Ishikawa (cell line): Measurements from ENCODE around the gene WHRN.

Source experiments
- CEBPB ChIP-seq: IDR thresholded peaks from 2 replicates; pipeline ENCODE4 v1.6.1; 2012
- CREB1 ChIP-seq: IDR thresholded peaks from 2 replicates; pipeline ENCODE4 v1.6.1; 2012; ENCODE audit warnings: low read depth
- EGR1 ChIP-seq: IDR thresholded peaks from 2 replicates; pipeline ENCODE4 v1.6.1; 2012
- EP300 ChIP-seq: IDR thresholded peaks from 2 replicates; pipeline ENCODE4 v1.6.1; 2012; ENCODE audit warnings: borderline replicate concordance
- FOXM1 ChIP-seq: IDR thresholded peaks from 2 replicates; pipeline ENCODE4 v1.6.1; 2012; ENCODE audit warnings: low read depth, borderline replicate concordance
- MAX ChIP-seq: IDR thresholded peaks from 2 replicates; pipeline ENCODE4 v1.6.1; 2012
- NFIC ChIP-seq: IDR thresholded peaks from 2 replicates; pipeline ENCODE4 v1.6.1; 2012
- RAD21 ChIP-seq: IDR thresholded peaks from 2 replicates; pipeline ENCODE4 v1.6.1; 2012; ENCODE audit warnings: low read depth
- REST ChIP-seq: IDR thresholded peaks from 2 replicates; pipeline ENCODE4 v1.6.1; 2012; ENCODE audit warnings: low read depth, mild to moderate bottlenecking
- TAF1 ChIP-seq: IDR thresholded peaks from 2 replicates; pipeline ENCODE4 v1.6.1; 2012; ENCODE audit warnings: low read depth, mild to moderate bottlenecking
- TCF12 ChIP-seq: IDR thresholded peaks from 2 replicates; pipeline ENCODE4 v1.6.1; 2012; ENCODE audit warnings: low read depth
- TEAD4 ChIP-seq: IDR thresholded peaks from 2 replicates; pipeline ENCODE4 v1.6.1; 2012
- USF1 ChIP-seq: IDR thresholded peaks from 2 replicates; pipeline ENCODE4 v1.6.1; 2012
- YY1 ChIP-seq: IDR thresholded peaks from 2 replicates; pipeline ENCODE4 v1.6.1; 2012; ENCODE audit warnings: low read depth
- ZBTB7A ChIP-seq: IDR thresholded peaks from 2 replicates; pipeline ENCODE4 v1.6.1; 2012; ENCODE audit warnings: low read depth

WHRN gene

GRCh38 chr9:114484215-114484853 lies 20.9 kb downstream of the WHRN start:
- TF ChIP-seq TAF1, result no peak
- TF ChIP-seq CEBPB, result no peak
- TF ChIP-seq EGR1, result no peak
- TF ChIP-seq ZBTB7A, result no peak
- no peak for TF ChIP-seq TEAD4
- TF ChIP-seq EP300, result no peak
- no peak for TF ChIP-seq RAD21
- TF ChIP-seq USF1, result no peak
- no peak for TF ChIP-seq TCF12
- TF ChIP-seq CREB1, result no peak
- no peak for TF ChIP-seq FOXM1
- TF ChIP-seq YY1, result no peak
- TF ChIP-seq REST, result no peak
- no peak for TF ChIP-seq MAX
- TF ChIP-seq NFIC, result no peak

- no peak for TF ChIP-seq MAX
- TF ChIP-seq FOXM1, result no peak
- no peak for TF ChIP-seq REST
- TF ChIP-seq CEBPB, result no peak
- no peak for TF ChIP-seq CREB1
- no peak for TF ChIP-seq RAD21
- no peak for TF ChIP-seq EP300
- no peak for TF ChIP-seq TEAD4
- TF ChIP-seq USF1, result no peak
- no peak for TF ChIP-seq NFIC
- TF ChIP-seq YY1, result no peak
- no peak for TF ChIP-seq EGR1
- TF ChIP-seq ZBTB7A, result no peak
- TF ChIP-seq TAF1, result no peak
- no peak for TF ChIP-seq TCF12
These were observed 21.8 kb downstream of the WHRN start for GRCh38 chr9:114483499-114483898.

GRCh38 chr9:114482593-114482992 lies 22.7 kb downstream of the WHRN start:
- TF ChIP-seq MAX, result no peak
- no peak for TF ChIP-seq EGR1
- TF ChIP-seq RAD21, result no peak
- TF ChIP-seq NFIC, result no peak
- TF ChIP-seq TAF1, result no peak
- TF ChIP-seq YY1, result no peak
- no peak for TF ChIP-seq USF1
- TF ChIP-seq REST, result no peak
- TF ChIP-seq FOXM1, result no peak
- no peak for TF ChIP-seq TCF12
- no peak for TF ChIP-seq ZBTB7A
- TF ChIP-seq TEAD4, result no peak
- no peak for TF ChIP-seq CEBPB
- TF ChIP-seq EP300, result no peak
- TF ChIP-seq CREB1, result no peak

GRCh38 chr9:114481789-114482188 lies 23.5 kb downstream of the WHRN start:
- TF ChIP-seq EP300 (no peak), USF1 (no peak), FOXM1 (no peak), CEBPB (no peak), YY1 (no peak), CREB1 (no peak), EGR1 (no peak), TAF1 (no peak), NFIC (no peak), MAX (no peak), RAD21 (no peak), TCF12 (no peak), ZBTB7A (no peak), REST (no peak), TEAD4 (no peak)
